GM12875 (cell line): ENCODE data around the gene G6PD.

Source experiments
- H3K4me3 ChIP-seq: one replicate; pipeline ENCODE4 v1.5.1; 2011; ENCODE audit warnings: low read depth, low read length, control low read depth
- TF ChIP-seq, protein P1 (sequence below): IDR thresholded peaks from 2 replicates; pipeline ENCODE4 v1.5.1; 2011; ENCODE audit warnings: low read depth, mild to moderate bottlenecking, control low read depth, inconsistent platforms, low read length, moderate library complexity, borderline replicate concordance; ENCODE audit not compliant: insufficient read depth

Gene G6PD

DNA sequence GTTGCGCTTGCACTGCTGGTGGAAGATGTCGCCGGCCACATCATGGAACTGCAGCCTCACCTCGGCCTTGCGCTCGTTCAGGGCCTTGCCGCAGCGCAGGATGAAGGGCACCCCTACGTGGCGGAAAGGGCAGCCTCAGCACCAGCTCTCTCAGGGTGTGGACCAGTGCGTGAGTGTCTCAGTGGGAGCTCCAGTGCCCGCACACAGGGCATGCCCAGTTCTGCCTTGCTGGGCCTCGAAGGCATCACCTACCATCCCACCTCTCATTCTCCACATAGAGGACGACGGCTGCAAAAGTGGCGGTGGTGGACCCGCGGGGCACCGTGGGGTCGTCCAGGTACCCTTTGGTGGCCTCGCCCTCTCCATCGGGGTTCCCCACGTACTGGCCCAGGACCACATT lies 14.0 kb downstream of the G6PD start:
- TF ChIP-seq, protein P1, sequence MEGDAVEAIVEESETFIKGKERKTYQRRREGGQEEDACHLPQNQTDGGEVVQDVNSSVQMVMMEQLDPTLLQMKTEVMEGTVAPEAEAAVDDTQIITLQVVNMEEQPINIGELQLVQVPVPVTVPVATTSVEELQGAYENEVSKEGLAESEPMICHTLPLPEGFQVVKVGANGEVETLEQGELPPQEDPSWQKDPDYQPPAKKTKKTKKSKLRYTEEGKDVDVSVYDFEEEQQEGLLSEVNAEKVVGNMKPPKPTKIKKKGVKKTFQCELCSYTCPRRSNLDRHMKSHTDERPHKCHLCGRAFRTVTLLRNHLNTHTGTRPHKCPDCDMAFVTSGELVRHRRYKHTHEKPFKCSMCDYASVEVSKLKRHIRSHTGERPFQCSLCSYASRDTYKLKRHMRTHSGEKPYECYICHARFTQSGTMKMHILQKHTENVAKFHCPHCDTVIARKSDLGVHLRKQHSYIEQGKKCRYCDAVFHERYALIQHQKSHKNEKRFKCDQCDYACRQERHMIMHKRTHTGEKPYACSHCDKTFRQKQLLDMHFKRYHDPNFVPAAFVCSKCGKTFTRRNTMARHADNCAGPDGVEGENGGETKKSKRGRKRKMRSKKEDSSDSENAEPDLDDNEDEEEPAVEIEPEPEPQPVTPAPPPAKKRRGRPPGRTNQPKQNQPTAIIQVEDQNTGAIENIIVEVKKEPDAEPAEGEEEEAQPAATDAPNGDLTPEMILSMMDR, result no peak
- H3K4me3 ChIP-seq, result no peak overlapping the region

DNA sequence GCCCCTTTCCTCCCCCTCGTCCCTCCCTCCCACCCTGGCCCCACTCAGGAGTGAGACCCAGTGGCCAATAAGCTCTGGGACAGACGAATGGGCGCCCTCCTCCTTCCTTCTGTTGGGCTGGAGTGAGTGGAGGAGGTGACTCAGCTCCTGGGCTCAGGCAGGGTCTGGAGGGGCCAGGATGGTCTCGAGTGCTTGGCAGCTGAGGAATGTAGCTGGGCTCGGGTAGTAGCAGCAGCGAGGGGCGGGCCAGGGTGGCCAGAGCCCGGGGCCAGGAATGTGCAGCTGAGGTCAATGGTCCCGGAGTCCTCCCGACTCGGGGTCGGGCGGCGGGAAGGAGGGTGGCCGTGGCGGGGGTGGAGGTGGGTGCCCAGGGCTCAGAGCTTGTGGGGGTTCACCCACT lies 15.0 kb downstream of the G6PD start:
- H3K4me3 ChIP-seq, result no peak overlapping the region
- TF ChIP-seq, protein P1, result no peak

DNA sequence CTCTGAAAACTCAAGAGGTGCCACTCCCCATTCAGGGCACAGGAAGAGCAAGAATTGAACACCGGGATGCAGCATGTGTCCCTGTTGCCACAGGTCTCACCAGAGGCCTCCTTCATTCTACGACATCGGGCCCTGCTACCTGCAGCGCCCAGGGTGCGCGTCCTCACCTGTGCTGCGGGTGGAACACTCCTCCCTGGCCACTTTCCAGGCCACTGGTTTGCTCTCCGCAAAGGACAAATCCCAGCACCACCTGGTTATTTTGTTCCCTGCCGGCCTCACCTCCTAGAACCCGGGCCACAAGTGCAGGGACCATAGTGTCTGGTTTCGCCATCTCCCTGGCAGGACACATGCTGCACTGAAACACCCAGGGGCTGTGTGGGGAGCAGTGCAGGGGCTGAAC lies 16.4 kb downstream of the G6PD start:
- no peak overlapping the region for H3K4me3 ChIP-seq
- TF ChIP-seq, protein P1, result no peak

DNA sequence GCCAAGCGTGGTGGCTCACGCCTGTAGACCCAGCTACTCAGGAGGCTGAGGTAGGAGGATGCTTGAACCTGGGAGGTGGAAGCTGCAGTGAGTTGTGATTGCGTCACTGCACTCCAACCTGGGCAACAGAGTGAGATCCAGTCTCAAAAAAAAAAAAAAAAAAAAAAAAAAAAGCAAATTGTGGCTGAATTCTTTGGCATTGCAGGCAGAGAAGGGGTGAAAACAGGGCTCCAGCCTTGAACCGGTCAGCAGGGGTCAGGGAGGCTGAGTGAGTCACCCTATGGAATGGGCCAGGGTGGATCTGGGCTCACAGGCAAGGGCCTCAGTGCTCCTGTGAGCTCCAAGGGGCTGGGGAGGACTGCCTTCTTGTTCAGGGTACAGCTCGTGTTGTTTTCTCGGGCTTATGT lies 17.4 kb downstream of the G6PD start:
- H3K4me3 ChIP-seq, result no peak overlapping the region
- TF ChIP-seq, protein P1, result no peak

DNA sequence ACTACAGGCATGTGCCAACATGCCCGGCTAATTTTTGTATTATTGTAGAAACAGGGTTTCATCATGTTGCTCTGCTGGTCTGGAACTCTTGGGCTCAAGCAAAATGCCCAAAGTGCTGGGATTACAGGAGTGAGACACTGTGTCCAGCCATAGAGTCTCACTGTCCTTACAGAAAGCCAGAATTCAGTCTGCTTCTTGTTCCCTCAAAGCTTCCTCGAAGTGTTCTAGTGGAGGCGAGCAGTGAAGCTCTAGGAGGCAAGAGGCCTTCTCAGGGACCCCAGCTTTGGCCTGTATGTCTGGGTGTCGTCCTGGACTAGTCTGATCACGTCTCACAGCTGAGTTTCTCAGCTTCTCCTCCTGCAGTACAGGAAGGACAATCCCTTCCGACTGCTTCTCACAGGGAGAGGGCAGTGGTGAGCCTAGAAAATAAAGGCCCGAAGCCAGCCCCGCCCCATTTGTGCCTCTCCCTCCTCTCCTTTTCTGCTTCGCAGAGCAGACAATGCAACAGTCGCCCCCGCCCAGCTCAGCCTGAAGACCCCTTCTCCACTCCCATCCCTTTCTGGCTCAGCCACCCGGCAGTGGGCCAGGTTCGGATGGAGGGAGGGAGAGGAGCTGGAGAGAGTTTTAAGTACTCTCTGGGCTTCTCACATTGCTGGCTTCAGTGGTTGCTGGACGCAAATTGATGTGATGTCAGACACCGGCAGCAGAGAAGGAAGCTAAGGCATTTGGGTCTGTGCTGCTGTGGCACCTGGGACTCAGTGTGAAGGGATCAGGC lies 19.6 kb downstream of the G6PD start:
- TF ChIP-seq, protein P1, result peak; percentile 46; the same call in 1 of the 2 replicates
- no peak overlapping the region for H3K4me3 ChIP-seq

DNA sequence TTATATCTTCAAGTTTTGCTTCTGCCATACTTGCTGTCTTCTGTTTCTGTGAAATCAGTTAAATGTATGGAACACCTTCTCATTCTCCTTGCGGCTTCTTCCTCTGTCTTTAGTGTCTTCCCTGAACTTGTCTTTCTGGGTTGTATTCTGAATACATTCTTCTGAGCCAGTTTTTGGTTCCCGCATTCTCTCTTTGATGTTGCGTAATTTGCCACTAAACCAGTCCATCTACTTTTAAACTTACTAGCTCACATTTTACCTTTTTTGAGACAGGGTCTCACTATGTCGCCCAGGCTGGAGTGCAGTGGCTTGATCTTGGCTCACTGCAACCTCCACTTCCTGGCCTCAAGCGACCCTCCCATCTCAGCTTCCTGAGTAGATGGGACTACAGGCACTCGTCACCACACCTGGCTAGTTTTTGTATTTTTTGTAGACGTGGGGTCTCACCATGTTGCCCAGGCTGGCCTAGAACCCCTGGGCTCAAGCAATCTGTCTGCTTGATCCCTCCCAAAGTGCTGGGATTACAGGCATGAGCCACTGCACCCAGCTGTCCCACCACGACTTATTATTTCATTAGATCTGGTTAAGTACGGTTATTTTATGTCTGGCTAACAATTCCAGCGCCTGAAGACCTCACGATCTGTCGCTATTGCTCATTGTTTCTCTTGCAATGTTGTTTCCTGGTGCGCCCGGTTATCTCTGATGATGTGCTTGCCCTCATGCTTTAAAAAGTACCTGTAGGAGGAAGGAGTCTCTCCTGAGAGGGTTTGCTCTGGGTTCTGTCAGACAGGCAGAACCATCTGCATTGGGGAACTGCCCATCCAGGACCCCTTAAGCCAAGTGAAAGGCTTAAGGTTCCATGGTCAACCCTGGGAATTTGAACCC lies 20.8 kb downstream of the G6PD start:
- TF ChIP-seq, protein P1, result no peak
- H3K4me3 ChIP-seq, result no peak overlapping the region
